GM12878 (cell line): ENCODE results near the gene CD86.

Experiments
- FOS ChIP-seq: IDR thresholded peaks from 3 replicates; pipeline ENCODE4 v1.6.1; 2011; ENCODE audit warnings: borderline replicate concordance; ENCODE audit not compliant: insufficient read length; ENCODE audit errors: extremely low read depth
- HDAC6 ChIP-seq: fragments of 200-600 bp; sonication (generic); IDR thresholded peaks from one replicate; pipeline ENCODE4 v1.8.0; 2017; ENCODE audit warnings: antibody characterized with exemption; ENCODE audit not compliant: unreplicated experiment
- MEF2A ChIP-seq: IDR thresholded peaks from 2 replicates; pipeline ENCODE4 v1.6.1; 2011; ENCODE audit warnings: low read depth, mild to moderate bottlenecking, low read length, moderate library complexity; ENCODE audit not compliant: insufficient read depth
- POLR2A ChIP-seq: IDR thresholded peaks from 2 replicates; pipeline ENCODE4 v1.6.1; 2011; ENCODE audit warnings: low read depth, mild to moderate bottlenecking, low read length
- RELA ChIP-seq: fragments of 450-650 bp; IDR thresholded peaks from 2 replicates; pipeline ENCODE4 v1.8.0; 2014; ENCODE audit warnings: borderline replicate concordance; ENCODE audit not compliant: partially characterized antibody
- RFX5 ChIP-seq: IDR thresholded peaks from 2 replicates; pipeline ENCODE4 v1.6.1; 2011; ENCODE audit warnings: low read depth, low read length, improper control_type of control experiment
- ZNF274 ChIP-seq: IDR thresholded peaks from one replicate; pipeline ENCODE4 v1.8.0; 2011; ENCODE audit not compliant: insufficient read length, insufficient read depth
- TF ChIP-seq, protein P1 (sequence below), 3 experiments: IDR thresholded peaks in 2 of 3; conservative IDR thresholded peaks in 1 of 3; 2 replicates each; pipeline ENCODE4 v1.5.1; 2011; ENCODE audit warnings: low read depth in 3 of 3, low read length in 3 of 3, mild to moderate bottlenecking in 3 of 3, control low read depth in 2 of 3, moderate library complexity in 2 of 3, inconsistent platforms in 1 of 3, mixed read lengths in 1 of 3; ENCODE audit not compliant: control insufficient read depth in 2 of 3, insufficient read depth in 1 of 3; ENCODE audit errors: extremely low read depth in 1 of 3
- TF ChIP-seq, protein P2 (sequence below): fragments of 450-650 bp; IDR thresholded peaks from 2 replicates; pipeline ENCODE4 v1.6.1; 2017; ENCODE audit warnings: borderline replicate concordance

- TF ChIP-seq, protein P1, sequence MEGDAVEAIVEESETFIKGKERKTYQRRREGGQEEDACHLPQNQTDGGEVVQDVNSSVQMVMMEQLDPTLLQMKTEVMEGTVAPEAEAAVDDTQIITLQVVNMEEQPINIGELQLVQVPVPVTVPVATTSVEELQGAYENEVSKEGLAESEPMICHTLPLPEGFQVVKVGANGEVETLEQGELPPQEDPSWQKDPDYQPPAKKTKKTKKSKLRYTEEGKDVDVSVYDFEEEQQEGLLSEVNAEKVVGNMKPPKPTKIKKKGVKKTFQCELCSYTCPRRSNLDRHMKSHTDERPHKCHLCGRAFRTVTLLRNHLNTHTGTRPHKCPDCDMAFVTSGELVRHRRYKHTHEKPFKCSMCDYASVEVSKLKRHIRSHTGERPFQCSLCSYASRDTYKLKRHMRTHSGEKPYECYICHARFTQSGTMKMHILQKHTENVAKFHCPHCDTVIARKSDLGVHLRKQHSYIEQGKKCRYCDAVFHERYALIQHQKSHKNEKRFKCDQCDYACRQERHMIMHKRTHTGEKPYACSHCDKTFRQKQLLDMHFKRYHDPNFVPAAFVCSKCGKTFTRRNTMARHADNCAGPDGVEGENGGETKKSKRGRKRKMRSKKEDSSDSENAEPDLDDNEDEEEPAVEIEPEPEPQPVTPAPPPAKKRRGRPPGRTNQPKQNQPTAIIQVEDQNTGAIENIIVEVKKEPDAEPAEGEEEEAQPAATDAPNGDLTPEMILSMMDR (IDR thresholded peaks at IDR 0.05 in 2 of 3, conservative IDR thresholded peaks at IDR 0.05 in 1 of 3; ENCODE audit: control insufficient read depth in 2 of 3, extremely low read depth in 1 of 3, insufficient read depth in 1 of 3, low read depth in 3 of 3, low read length in 3 of 3) = no peak
- TF ChIP-seq RELA = no peak
- TF ChIP-seq, protein P2, sequence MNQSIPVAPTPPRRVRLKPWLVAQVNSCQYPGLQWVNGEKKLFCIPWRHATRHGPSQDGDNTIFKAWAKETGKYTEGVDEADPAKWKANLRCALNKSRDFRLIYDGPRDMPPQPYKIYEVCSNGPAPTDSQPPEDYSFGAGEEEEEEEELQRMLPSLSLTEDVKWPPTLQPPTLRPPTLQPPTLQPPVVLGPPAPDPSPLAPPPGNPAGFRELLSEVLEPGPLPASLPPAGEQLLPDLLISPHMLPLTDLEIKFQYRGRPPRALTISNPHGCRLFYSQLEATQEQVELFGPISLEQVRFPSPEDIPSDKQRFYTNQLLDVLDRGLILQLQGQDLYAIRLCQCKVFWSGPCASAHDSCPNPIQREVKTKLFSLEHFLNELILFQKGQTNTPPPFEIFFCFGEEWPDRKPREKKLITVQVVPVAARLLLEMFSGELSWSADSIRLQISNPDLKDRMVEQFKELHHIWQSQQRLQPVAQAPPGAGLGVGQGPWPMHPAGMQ = no peak
- no peak for TF ChIP-seq POLR2A
- TF ChIP-seq MEF2A = no peak
- no peak for TF ChIP-seq FOS
- TF ChIP-seq HDAC6 = no peak
- no peak for TF ChIP-seq RFX5
- no peak for TF ChIP-seq ZNF274
These were observed 112.5 kb downstream of the CD86 start for GRCh38 chr3:122167630-122168029.
